CD4-positive, alpha-beta T cell treated with Interleukin-2 at 100 ng/mL for 4 hours (primary cell): Measurements from ENCODE around the gene CYP4V2.
"Not testable (repeated sequence)": the region's sequence is repeated elsewhere in the genome, so short reads cannot be mapped to it uniquely, and the experiment has no call there.

ENCODE experiments used
- DNase-seq: peaks from one replicate; pipeline ENCODE4 v3.0.0-alpha.2; 2020; ENCODE audit warnings: low spot score

CYP4V2 gene

DNA sequence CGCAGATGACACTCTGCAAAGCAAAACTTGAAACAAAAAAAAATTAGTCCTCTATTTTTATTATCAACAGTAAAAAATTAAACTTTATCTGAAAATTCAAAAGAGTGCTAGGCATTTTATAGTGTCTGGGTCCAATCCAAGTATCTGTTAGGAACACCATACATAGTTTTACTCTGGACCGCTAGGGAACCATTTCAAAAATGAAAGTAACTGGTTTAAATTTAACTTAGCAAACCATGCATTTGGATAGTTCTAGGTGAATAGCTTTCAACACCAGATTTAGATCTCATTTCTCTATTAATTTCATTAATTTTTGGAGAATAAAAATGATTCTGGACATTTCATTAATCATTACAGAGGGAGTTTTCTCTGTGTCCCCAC, 37.1 kb downstream of the CYP4V2 start:
- no peak for DNase-seq

DNA sequence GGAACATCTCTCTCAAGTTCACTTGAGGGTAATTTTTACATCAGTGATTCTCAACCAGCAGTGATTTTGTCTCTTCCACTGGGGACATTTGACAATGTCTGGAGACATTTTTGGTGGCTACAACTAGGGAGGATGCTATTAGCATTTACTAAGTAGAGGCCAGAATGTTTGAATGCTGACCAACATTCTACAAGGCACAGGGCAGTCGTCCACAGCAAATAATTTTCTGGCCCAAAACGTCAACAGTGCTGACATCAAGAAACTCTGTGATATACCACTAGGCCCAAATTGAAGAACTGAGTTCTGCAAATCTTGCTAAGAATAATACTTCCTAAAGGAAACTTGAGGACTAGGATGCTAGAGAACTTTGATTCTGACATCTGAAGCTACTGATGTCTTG, 43.0 kb downstream of the CYP4V2 start:
- no peak for DNase-seq

DNA sequence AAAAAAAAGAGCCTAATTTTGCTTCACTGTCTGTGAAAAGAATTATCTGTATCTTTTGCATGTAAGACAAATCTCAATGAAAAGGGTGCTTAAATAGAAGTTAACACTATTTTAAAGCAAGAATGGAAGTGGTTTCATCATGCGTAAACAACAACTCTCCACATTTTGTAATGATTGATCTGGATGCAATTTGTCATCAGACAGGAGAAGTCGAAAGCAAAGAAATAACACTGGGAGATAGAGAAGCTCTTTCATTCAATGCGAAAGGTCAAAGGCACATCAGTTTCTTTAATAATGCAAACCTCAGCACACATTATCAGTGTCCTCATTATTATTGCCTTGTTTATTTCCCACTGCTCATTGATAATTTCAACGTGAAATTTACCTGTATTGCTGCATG, 44.8 kb downstream of the CYP4V2 start:
- no peak for DNase-seq

DNA sequence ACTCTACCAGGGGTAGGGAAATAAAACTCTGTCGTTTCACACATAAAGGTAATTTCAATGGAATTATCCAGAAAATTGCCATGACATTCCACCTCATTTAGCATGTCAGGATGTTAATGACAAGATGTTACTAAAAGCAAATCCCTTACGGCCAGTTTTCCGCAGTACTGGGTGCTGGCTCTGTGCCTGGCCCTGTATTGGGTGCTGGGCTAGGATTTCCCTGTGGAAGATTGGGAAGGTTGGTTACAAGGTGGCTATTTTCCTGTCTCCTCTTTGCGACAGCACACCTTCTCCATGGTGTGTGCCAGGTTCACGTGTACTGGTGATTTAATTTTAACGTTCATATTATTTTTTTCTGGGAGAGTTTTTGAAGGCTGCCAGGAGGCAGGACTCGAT, 49.1 kb downstream of the CYP4V2 start:
- no peak for DNase-seq

DNA sequence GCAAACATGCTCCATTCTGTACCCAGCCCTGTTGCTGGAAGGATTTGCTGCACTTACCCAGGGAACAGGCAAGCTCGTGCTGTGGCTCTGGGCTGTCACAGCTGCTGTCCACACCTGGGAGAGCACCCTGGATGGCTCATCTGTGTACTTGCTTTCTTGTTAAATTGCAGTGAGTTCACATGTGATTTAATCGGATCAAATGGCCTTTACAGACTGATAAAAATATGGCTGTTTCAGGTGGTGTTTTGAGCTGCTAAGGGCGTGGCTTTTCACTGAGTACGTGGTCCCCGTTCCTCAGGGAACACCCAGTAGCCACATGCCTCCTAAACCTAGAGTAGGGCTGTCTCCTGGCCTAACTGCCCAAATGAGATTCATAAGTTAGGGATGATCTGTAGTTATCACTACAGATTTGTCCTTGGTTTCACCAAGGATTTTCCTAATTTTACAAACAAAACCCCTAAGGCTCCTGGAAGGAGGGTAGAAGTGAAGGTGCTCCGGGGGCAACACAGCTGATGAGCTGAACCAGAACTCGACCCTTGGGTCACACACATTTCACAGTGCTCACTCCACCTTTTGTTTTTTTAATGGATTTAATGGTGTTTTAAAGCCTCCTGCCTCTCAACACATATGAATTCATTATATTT, 49.6 kb downstream of the CYP4V2 start:
- no peak for DNase-seq

DNA sequence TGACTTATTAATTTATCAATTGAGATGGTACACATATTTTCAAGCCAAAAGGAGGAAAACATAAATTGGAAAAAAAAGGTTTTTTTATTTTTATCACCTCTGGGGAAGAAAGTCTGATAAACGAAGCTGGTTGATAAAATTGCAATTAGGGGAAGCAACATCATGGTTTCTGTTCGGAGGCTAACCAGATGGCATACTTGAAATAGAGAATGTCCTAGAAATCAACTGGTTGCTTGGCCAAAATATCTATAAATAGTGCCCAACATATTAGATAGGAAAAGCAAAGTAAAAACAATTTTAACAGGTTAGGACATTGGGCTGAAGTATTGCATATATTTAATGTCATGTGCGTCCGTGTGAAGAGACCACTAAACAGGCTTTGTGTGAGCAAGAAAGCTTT, 50.2 kb downstream of the CYP4V2 start:
- no peak for DNase-seq

DNA sequence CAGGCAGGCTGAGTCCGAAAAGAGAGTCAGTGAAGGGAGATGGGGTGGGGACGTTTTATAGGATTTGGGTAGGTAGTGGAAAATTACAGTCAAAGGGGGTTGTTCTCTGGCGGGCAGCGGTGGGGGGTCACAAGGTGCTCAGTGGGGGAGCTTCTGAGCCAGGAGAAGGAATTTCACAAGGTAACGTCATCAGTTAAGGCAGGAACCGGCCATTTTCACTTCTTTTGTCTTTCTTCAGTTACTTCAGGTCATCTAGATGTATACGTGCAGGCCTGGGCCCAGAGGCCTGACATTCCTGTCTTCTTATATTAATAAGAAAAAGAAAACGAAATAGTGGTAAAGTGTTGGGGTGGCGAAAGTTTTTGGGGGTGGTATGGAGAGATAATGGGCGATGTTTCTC, 50.7 kb downstream of the CYP4V2 start:
- DNase-seq, result not testable (repeated sequence)

DNA sequence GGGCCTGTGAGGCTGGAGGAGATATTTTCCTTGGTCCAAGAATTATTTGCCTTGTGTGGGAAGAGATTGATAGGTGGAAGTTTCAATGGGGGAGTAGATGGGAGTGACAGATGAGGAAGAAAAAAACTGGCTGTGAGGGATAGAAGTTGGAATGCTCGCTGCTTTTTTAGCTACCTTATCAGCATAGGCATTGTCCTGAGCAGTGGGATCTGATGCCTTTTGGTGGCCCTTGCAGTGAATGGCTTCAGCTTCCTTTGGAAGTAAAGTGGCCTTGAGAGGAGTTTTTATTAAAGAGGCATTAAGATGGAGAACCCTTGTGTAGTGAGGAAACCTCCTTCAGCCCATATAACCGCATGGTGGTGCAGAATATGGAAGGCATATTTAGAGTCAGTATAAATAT, 52.0 kb downstream of the CYP4V2 start:
- DNase-seq, result no peak

DNA sequence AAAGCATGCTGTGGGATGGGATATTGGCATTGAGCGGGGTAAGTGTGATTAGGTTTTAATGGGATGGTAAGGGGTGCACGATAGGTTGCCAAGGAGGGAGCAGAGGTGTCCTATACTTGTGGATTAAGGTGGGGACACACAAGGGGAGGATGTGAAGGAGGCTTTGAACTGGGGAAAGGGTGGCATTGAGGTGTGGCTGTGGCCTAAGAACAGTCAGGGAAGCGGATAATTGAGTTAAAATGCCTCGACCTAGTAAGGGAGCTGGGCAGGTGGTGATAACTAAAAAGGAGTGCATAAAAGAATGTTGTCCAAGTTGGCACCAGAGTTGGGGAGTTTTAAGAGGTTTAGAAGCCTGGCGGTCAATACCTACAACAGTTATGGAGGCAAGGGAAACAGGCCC, 53.5 kb downstream of the CYP4V2 start:
- no peak for DNase-seq

DNA sequence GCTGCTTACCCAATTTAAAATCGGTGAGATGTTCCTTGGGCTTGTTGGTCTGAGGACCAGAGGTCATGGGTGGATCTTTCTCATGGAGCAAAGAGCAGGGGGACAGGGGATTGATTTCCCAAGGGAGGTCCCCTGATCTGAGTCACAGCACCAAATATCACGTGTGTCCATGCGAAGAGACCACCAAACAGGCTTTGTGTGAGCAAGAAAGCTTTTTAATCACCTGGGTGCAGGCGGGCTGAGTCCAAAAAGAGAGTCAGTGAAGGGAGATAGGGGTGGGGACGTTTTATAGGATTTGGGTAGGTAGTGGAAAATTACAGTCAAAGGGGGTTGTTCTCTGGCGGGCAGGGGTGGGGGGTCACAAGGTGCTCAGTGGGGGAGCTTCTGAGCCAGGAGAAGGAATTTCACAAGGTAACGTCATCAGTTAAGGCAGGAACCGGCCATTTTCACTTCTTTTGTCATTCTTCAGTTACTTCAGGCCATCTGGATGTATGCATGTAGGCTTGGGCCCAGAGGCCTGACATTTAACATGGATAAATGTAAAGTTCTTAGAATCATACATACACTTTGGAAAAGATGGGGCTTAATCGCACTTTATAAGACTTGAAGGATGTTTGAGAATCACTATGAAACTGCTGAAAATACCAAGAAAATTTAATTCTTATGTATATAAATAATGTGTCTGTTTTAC, 55.8 kb downstream of the CYP4V2 start:
- not testable (repeated sequence) for DNase-seq

DNA sequence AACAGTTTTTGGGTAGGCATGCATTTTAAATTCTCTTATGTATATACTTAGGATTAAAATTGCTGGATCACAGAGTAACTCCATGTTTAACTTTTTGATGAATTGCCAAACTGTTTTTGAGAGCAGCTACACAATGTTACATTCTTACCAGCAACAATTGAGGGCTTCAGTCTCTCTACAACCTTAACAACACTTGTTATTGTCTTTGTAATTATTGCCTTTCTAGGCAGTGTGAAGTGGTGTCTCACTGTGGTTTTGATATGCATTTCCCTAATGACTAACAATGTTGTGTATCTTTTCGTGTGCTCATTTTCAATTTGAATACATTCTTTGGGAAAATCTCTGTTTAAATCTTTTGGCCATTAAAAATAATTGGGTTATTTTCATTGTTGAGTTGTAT, 57.3 kb downstream of the CYP4V2 start:
- DNase-seq, result no peak

DNA sequence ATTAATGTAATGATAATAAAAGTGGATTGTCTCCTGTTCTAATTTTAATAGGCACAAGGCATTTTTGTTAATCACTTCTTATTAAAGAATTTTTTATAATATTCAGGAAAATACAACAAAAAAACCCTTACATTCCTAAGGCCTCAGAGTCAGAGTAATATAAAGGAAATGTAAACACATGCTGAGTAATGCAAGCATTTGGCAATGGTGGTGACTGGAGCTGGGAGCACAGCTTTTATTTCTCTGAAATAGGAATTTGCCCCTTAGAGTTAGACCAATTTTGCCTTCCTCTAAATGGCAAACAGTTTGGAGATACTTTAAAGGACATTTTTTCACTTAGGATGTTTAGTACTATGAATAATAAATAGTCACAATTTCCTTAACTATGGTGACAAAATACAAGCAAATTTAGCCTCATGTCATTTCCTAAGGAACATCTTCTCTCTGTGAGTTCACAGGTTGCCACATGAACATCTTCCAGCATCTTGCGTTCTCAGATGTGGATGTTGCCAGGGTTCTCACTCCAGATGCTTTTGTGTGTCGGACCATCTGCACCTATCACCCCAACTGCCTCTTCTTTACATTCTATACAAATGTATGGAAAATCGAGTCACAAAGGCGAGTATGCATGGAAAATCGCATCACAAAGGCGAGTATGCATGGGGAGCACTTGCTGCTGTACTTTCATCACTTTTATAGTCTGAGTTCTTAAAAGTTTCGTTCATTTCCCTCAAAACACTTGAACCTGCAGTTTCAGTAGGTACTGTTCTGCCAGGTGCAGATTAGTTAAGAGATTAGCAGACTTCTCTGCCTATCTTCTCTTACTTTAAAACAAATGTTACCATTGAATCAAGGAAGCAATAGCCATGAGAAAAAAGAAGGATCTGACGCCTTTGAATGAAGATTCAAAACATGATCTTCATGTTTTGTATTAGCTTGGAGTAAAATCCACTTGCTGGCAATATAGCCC, 58.7 kb downstream of the CYP4V2 start:
- no peak for DNase-seq

DNA sequence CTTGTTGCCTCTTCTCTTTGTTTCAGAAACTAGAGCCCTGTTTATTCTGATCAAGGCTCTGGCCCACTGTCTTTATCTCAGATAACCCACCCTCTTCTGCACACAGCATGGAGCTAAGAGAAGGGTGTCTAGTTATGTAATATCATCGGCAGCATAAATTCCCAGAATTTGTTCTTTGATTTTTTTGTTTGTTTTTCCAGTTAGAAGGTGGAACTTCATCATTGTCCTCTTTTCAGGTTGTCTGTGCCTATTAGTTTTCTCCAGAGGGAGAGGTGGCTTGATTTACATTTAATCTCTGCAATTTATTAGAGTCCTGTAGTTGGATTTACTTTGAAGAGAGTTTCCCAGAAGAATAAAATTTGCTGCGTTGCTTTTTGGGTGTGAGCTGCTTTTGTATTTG, 59.4 kb downstream of the CYP4V2 start:
- no peak for DNase-seq

DNA sequence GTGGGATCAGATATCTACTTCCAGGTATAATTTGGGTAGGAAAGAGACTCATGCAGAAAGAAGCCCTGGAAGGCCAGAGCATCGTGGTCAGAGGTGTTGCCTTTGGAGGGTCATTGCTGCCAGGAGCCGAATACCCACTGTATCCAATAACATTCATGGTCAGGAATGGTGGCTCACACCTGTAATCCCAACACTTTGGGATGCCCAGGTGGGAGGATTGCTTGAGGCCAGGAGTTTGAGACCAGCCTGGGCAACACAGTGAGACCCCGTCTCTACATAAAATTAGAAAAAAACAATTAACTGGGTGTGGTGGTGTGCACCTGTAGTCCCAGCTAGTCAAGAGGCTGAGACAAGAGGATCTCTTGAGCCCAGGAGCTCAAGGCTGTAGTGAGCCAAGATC, 63.8 kb downstream of the CYP4V2 start:
- no peak for DNase-seq

DNA sequence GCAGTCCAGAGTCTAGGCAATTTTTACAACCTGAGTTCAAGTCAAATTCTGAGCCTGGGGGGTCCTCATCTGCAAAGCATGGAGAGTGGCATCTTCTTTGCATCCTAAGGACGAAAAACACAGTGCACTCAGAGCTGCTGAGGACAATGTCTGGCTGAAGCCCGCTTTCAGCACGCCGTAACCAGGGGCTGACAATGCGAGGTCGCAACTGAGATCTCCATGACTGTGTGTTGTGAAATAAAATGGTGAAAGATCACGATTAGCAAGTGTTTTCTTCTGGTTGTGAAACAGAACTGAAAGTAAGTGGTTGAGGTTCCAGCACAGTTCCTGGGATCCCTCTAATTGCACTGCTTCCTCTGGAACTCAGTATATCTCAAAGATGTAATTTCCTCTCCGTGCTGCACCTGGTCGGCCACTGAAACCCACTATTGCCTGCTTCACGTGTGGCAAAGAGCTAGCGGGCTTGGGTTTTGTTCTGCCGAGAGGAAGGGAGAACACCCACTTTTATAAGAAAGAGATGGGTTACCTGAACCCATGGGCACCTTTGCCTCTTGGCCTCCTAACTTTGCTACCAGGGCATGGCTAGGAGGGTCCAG, 66.9 kb downstream of the CYP4V2 start:
- no peak for DNase-seq

DNA sequence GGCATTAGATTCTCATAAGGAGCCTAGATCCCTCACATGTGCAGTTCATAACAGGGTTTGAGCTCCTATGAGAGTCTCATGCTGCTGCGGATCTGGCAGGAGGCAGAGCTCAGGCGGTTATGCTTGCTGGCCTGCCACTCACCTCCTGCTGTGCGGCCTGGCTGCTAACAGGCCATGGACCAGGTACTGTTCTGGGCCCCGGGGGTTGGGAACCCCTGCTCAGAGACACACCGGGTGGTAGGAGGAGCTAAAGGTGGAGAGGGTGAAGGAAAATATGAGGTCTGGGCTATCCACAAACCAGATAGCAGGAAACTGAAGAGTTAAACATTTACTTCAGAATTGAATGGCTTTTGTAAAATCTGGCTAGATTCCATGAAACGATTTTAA, 68.7 kb downstream of the CYP4V2 start:
- no peak for DNase-seq
